Measurements from ENCODE around the gene UBR3. TPM values are rescaled to one million over a fixed set of nuclear protein-coding genes. Genes with fewer than 3 reads are reported as not detected.

UBR3 gene
- total and polyA plus RNA-seq, 2 experiments from 2014 or later, result 10.7 to 28.0 TPM

DNA sequence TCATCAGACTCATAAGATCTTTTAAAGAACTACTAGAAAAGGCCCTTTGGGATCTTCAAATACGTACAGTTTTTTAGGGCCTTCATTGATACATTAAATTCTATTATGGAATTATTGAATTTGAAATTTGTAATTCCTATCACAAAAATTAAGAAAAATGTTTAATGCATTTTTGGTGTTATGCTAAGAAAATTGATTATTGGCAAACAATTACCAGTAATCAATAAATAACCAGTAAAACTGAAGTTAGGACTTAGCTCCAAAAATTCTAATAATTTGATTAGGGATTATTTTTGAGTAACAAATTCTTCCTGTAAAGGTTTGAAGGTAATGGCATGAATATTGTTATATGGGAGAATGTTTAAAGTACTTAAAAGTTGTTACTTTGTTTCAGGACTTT is 119.3 kb downstream of the UBR3 start:
- Histone ChIP-seq H2AFZ (no peak overlapping the region), H3K79me2 (replicated peaks; ENCODE audit: insufficient read depth) (no peaks in the 10 kb centered on the region), H4K20me1 (replicated peaks; ENCODE audit: insufficient read depth) (no peaks in the 10 kb centered on the region), H3F3A (replicated peaks; ENCODE audit: low read depth) (no peaks in the 10 kb centered on the region), H3K4me2 (no peak overlapping the region), H3K27me3 (ENCODE audit: insufficient read depth) (no peaks in the 10 kb centered on the region), H3K27ac (ENCODE audit: low read depth) (no peak overlapping the region), H3K36me3 (ENCODE audit: insufficient read depth) (no peaks in the 10 kb centered on the region), H3K9me2 (ENCODE audit: insufficient read depth) (no peaks in the 10 kb centered on the region), H3K4me1 (ENCODE audit: insufficient read depth) (no peaks in the 10 kb centered on the region), H3K4me3 (no peak overlapping the region)
- Mint-ChIP-seq H3K4me1 (no peaks in the 10 kb centered on the region), H3K27me3 (ENCODE audit: insufficient read depth, low read depth, poor library complexity) (no peaks in the 10 kb centered on the region), H3K9me3 (no peaks in the 10 kb centered on the region), H3K4me3 (no peak overlapping the region), H3K27ac (no peak overlapping the region), H3K36me3 (ENCODE audit: low read depth) (peaks cover 3% of the 10 kb centered on the region; the same call in 2 of the 3 replicates)
- no peak for ATAC-seq
- DNase-seq (ENCODE audit: low spot score), result no peak
- TF ChIP-seq POLR2AphosphoS5 (IDR thresholded peaks at IDR 0.05; ENCODE audit: low read depth), result no peak
- no peak for TF ChIP-seq JUNB (IDR thresholded peaks at IDR 0.05; ENCODE audit: unreplicated experiment)
- TF ChIP-seq, protein P1, sequence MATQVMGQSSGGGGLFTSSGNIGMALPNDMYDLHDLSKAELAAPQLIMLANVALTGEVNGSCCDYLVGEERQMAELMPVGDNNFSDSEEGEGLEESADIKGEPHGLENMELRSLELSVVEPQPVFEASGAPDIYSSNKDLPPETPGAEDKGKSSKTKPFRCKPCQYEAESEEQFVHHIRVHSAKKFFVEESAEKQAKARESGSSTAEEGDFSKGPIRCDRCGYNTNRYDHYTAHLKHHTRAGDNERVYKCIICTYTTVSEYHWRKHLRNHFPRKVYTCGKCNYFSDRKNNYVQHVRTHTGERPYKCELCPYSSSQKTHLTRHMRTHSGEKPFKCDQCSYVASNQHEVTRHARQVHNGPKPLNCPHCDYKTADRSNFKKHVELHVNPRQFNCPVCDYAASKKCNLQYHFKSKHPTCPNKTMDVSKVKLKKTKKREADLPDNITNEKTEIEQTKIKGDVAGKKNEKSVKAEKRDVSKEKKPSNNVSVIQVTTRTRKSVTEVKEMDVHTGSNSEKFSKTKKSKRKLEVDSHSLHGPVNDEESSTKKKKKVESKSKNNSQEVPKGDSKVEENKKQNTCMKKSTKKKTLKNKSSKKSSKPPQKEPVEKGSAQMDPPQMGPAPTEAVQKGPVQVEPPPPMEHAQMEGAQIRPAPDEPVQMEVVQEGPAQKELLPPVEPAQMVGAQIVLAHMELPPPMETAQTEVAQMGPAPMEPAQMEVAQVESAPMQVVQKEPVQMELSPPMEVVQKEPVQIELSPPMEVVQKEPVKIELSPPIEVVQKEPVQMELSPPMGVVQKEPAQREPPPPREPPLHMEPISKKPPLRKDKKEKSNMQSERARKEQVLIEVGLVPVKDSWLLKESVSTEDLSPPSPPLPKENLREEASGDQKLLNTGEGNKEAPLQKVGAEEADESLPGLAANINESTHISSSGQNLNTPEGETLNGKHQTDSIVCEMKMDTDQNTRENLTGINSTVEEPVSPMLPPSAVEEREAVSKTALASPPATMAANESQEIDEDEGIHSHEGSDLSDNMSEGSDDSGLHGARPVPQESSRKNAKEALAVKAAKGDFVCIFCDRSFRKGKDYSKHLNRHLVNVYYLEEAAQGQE (IDR thresholded peaks at IDR 0.05; ENCODE audit: unreplicated experiment), result no peak
- TF ChIP-seq CREB1 (CRISPR knock-in tag; IDR thresholded peaks at IDR 0.05; ENCODE audit: low read depth), result no peak
- no peak for TF ChIP-seq STAT1 (IDR thresholded peaks at IDR 0.05; ENCODE audit: unreplicated experiment)
- TF ChIP-seq, protein P2, sequence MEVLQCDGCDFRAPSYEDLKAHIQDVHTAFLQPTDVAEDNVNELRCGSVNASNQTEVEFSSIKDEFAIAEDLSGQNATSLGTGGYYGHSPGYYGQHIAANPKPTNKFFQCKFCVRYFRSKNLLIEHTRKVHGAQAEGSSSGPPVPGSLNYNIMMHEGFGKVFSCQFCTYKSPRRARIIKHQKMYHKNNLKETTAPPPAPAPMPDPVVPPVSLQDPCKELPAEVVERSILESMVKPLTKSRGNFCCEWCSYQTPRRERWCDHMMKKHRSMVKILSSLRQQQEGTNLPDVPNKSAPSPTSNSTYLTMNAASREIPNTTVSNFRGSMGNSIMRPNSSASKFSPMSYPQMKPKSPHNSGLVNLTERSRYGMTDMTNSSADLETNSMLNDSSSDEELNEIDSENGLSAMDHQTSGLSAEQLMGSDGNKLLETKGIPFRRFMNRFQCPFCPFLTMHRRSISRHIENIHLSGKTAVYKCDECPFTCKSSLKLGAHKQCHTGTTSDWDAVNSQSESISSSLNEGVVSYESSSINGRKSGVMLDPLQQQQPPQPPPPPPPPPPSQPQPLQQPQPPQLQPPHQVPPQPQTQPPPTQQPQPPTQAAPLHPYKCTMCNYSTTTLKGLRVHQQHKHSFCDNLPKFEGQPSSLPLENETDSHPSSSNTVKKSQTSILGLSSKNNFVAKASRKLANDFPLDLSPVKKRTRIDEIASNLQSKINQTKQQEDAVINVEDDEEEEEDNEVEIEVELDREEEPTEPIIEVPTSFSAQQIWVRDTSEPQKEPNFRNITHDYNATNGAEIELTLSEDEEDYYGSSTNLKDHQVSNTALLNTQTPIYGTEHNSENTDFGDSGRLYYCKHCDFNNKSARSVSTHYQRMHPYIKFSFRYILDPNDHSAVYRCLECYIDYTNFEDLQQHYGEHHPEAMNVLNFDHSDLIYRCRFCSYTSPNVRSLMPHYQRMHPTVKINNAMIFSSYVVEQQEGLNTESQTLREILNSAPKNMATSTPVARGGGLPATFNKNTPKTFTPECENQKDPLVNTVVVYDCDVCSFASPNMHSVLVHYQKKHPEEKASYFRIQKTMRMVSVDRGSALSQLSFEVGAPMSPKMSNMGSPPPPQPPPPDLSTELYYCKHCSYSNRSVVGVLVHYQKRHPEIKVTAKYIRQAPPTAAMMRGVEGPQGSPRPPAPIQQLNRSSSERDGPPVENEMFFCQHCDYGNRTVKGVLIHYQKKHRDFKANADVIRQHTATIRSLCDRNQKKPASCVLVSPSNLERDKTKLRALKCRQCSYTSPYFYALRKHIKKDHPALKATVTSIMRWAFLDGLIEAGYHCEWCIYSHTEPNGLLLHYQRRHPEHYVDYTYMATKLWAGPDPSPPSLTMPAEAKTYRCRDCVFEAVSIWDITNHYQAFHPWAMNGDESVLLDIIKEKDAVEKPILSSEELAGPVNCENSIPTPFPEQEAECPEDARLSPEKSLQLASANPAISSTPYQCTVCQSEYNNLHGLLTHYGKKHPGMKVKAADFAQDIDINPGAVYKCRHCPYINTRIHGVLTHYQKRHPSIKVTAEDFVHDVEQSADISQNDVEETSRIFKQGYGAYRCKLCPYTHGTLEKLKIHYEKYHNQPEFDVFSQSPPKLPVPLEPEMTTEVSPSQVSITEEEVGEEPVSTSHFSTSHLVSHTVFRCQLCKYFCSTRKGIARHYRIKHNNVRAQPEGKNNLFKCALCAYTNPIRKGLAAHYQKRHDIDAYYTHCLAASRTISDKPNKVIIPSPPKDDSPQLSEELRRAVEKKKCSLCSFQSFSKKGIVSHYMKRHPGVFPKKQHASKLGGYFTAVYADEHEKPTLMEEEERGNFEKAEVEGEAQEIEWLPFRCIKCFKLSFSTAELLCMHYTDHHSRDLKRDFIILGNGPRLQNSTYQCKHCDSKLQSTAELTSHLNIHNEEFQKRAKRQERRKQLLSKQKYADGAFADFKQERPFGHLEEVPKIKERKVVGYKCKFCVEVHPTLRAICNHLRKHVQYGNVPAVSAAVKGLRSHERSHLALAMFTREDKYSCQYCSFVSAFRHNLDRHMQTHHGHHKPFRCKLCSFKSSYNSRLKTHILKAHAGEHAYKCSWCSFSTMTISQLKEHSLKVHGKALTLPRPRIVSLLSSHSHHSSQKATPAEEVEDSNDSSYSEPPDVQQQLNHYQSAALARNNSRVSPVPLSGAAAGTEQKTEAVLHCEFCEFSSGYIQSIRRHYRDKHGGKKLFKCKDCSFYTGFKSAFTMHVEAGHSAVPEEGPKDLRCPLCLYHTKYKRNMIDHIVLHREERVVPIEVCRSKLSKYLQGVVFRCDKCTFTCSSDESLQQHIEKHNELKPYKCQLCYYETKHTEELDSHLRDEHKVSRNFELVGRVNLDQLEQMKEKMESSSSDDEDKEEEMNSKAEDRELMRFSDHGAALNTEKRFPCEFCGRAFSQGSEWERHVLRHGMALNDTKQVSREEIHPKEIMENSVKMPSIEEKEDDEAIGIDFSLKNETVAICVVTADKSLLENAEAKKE (CRISPR knock-in tag; IDR thresholded peaks at IDR 0.05), result no peak
- TF ChIP-seq ZNF114 (CRISPR knock-in tag; IDR thresholded peaks at IDR 0.05), result no peak
- TF ChIP-seq, protein P3, sequence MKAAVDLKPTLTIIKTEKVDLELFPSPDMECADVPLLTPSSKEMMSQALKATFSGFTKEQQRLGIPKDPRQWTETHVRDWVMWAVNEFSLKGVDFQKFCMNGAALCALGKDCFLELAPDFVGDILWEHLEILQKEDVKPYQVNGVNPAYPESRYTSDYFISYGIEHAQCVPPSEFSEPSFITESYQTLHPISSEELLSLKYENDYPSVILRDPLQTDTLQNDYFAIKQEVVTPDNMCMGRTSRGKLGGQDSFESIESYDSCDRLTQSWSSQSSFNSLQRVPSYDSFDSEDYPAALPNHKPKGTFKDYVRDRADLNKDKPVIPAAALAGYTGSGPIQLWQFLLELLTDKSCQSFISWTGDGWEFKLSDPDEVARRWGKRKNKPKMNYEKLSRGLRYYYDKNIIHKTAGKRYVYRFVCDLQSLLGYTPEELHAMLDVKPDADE (IDR thresholded peaks at IDR 0.05), result no peak
- TF ChIP-seq EZH2 (IDR thresholded peaks at IDR 0.05; ENCODE audit: low read depth, unreplicated experiment), result no peak
- no peak for TF ChIP-seq ZNF331 (CRISPR knock-in tag; IDR thresholded peaks at IDR 0.05; ENCODE audit: low read depth)
- TF ChIP-seq CTCF (conservative IDR thresholded peaks at IDR 0.05; ENCODE audit: low read depth in 2 of 2), result no peak
- TF ChIP-seq NANOG (IDR thresholded peaks at IDR 0.05; ENCODE audit: borderline replicate concordance), result no peak
- no peak for TF ChIP-seq EZH2phosphoT487 (IDR thresholded peaks at IDR 0.05; ENCODE audit: unreplicated experiment)

Data from GM23338 (cell line).